GM19467 (cell line): ENCODE measurements around the gene ANKK1.

Experiments
- ATAC-seq: cut with Tn5 transposase; IDR thresholded peaks from one replicate; pipeline ENCODE4 v1.9.1; 2021; ENCODE audit warnings: mild to moderate bottlenecking, moderate library complexity; ENCODE audit not compliant: unreplicated experiment

Gene ANKK1

GRCh38 chr11:113387605-113388211, at the start of gene ANKK1:
ANKK1 (plus strand) TSS chr11:113387779; CDS start chr11:113387885, 106 bp downstream.
- ATAC-seq: no peak

- ATAC-seq: no peak
Measured at GRCh38 chr11:113338730-113339129, 48.8 kb upstream of the ANKK1 start.

GRCh38 chr11:113339929-113340589, 47.5 kb upstream of the ANKK1 start:
- ATAC-seq: no peak

- ATAC-seq: no peak
Measured at GRCh38 chr11:113341388-113342165, 46.0 kb upstream of the ANKK1 start.

GRCh38 chr11:113345978-113346377, 41.6 kb upstream of the ANKK1 start:
- no peak for ATAC-seq

GRCh38 chr11:113349528-113349927, 38.1 kb upstream of the ANKK1 start:
- no peak for ATAC-seq

- no peak for ATAC-seq
Measured at GRCh38 chr11:113350336-113351067, 37.1 kb upstream of the ANKK1 start.

- no peak for ATAC-seq
Measured at GRCh38 chr11:113351068-113351450, 36.5 kb upstream of the ANKK1 start.

GRCh38 chr11:113351480-113351879, 36.1 kb upstream of the ANKK1 start:
- no peak for ATAC-seq

GRCh38 chr11:113356203-113356602, 31.4 kb upstream of the ANKK1 start:
- ATAC-seq: no peak

GRCh38 chr11:113363406-113363805, 24.2 kb upstream of the ANKK1 start:
- ATAC-seq: no peak

- no peak for ATAC-seq
Measured at GRCh38 chr11:113363996-113364641, 23.5 kb upstream of the ANKK1 start.

- no peak for ATAC-seq
Measured at GRCh38 chr11:113365895-113366294, 21.7 kb upstream of the ANKK1 start.

GRCh38 chr11:113369411-113369810, 18.2 kb upstream of the ANKK1 start:
- ATAC-seq: no peak

- ATAC-seq: no peak
Measured at GRCh38 chr11:113370634-113371033, 16.9 kb upstream of the ANKK1 start.

- no peak for ATAC-seq
Measured at GRCh38 chr11:113372309-113372708, 15.3 kb upstream of the ANKK1 start.

- ATAC-seq: no peak
Measured at GRCh38 chr11:113373306-113373705, 14.3 kb upstream of the ANKK1 start.

- no peak for ATAC-seq
Measured at GRCh38 chr11:113373981-113374560, 13.5 kb upstream of the ANKK1 start.

- no peak for ATAC-seq
Measured at GRCh38 chr11:113375402-113375801, 12.2 kb upstream of the ANKK1 start.

GRCh38 chr11:113376156-113376555, 11.4 kb upstream of the ANKK1 start:
- no peak for ATAC-seq
